ENCODE data around the gene DBI.
A peak's percentile ranks its signal among the peaks of the same experiment; 100 is the strongest.
"Not testable (repeated sequence)": the region's sequence is repeated elsewhere in the genome, so short reads cannot be mapped to it uniquely, and the experiment has no call there.

DBI gene

GRCh38 chr2:119402645-119403560 is 36.1 kb downstream of the DBI start:
- no peak for DNase-seq

GRCh38 chr2:119403618-119404017 is 36.8 kb downstream of the DBI start:
- DNase-seq = not testable (repeated sequence)

- DNase-seq = no peak
These were observed 38.4 kb downstream of the DBI start for GRCh38 chr2:119405151-119405550.

- peak; percentile 46 for DNase-seq
These were observed 40.8 kb downstream of the DBI start for GRCh38 chr2:119407430-119408220.

GRCh38 chr2:119408221-119408619 is 41.4 kb downstream of the DBI start:
- DNase-seq = no peak

- no peak for DNase-seq
These were observed 42.7 kb downstream of the DBI start for GRCh38 chr2:119409506-119409905.

- no peak for DNase-seq
These were observed 48.1 kb downstream of the DBI start for GRCh38 chr2:119414894-119415293.

GRCh38 chr2:119415630-119416029 is 48.9 kb downstream of the DBI start:
- DNase-seq = no peak

GRCh38 chr2:119416299-119416923 is 49.6 kb downstream of the DBI start:
- no peak for DNase-seq

GRCh38 chr2:119417908-119418307 is 51.1 kb downstream of the DBI start:
- DNase-seq = no peak

GRCh38 chr2:119419065-119419464 is 52.3 kb downstream of the DBI start:
- no peak for DNase-seq

- DNase-seq = no peak
These were observed 53.2 kb downstream of the DBI start for GRCh38 chr2:119419803-119420508.

GRCh38 chr2:119421304-119421703 is 54.5 kb downstream of the DBI start:
- no peak for DNase-seq

GRCh38 chr2:119421741-119422140 is 55.0 kb downstream of the DBI start:
- DNase-seq = no peak
